Ishikawa (cell line): ENCODE measurements around the gene CTNNBL1.

Source experiments
- CEBPB ChIP-seq: IDR thresholded peaks from 2 replicates; pipeline ENCODE4 v1.6.1; 2012
- EGR1 ChIP-seq: IDR thresholded peaks from 2 replicates; pipeline ENCODE4 v1.6.1; 2012
- FOXM1 ChIP-seq: IDR thresholded peaks from 2 replicates; pipeline ENCODE4 v1.6.1; 2012; ENCODE audit warnings: low read depth, borderline replicate concordance
- MAX ChIP-seq: IDR thresholded peaks from 2 replicates; pipeline ENCODE4 v1.6.1; 2012
- RAD21 ChIP-seq: IDR thresholded peaks from 2 replicates; pipeline ENCODE4 v1.6.1; 2012; ENCODE audit warnings: low read depth
- REST ChIP-seq: IDR thresholded peaks from 2 replicates; pipeline ENCODE4 v1.6.1; 2012; ENCODE audit warnings: low read depth, mild to moderate bottlenecking
- TAF1 ChIP-seq: IDR thresholded peaks from 2 replicates; pipeline ENCODE4 v1.6.1; 2012; ENCODE audit warnings: low read depth, mild to moderate bottlenecking
- TCF12 ChIP-seq: IDR thresholded peaks from 2 replicates; pipeline ENCODE4 v1.6.1; 2012; ENCODE audit warnings: low read depth
- TEAD4 ChIP-seq: IDR thresholded peaks from 2 replicates; pipeline ENCODE4 v1.6.1; 2012
- YY1 ChIP-seq: IDR thresholded peaks from 2 replicates; pipeline ENCODE4 v1.6.1; 2012; ENCODE audit warnings: low read depth
- ZBTB7A ChIP-seq: IDR thresholded peaks from 2 replicates; pipeline ENCODE4 v1.6.1; 2012; ENCODE audit warnings: low read depth

- TF ChIP-seq MAX (no peak), TCF12 (no peak), YY1 (no peak), EGR1 (no peak), ZBTB7A (no peak), REST (no peak), TEAD4 (no peak), FOXM1 (no peak), CEBPB (no peak), TAF1 (no peak), RAD21 (no peak)
Measured at GRCh38 chr20:37872161-37872560, 178.3 kb downstream of the CTNNBL1 start.
